ENCODE results near the gene CELA3B. TPM values are rescaled to one million over a fixed set of nuclear protein-coding genes. Genes with fewer than 3 reads are reported as not detected.

The CELA3B gene
- total and polyA plus RNA-seq, 2 donors from 2014 or later = not detected

DNA sequence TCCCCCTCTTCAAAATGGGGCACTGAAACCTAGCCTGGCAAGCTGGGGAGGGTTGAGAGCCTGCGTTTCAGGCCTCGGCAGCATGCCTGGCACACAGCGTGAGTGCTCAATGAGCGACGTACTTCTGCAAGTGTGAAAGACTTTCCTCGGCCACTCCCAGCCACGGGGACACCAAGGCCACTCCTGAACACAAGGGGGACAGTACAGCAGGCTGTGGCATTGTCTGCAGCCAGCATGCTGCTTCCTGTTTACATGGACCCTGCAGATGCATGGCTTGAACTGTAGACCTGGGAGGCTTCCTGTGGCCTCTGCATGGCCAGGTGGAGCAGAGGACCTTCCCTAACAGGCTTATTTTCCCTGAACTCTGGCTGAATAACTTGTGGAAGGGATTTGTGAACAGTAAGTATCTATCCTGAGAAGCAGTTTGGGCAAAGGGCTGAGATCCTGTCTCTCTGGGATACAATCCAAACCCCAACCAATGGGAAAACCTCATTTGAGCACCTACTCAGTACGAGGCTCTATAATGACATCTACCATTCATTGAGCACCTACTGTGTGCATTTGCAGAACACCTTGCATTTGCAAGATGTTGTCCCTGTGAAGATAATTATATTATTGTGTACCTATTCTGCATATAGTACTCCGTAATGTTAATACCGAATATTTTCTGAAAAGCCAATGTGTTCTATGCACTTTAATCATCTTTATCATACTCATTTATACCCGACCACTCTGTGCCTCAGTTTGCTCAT is 29.8 kb upstream of the CELA3B start:
- intact Hi-C loops (cut with DNase I) = no loop called here
- H3K4me3 ChIP-seq (ENCODE audit: low read length in 3 of 3) = no peak overlapping the region
- H3K9ac ChIP-seq (ENCODE audit: low read length in 3 of 3) = no peak overlapping the region
- H3K4me1 ChIP-seq (ENCODE audit: control insufficient read depth in 2 of 3, insufficient read depth in 2 of 3, low read depth in 1 of 3, low read length in 3 of 3) = peaks cover 0 to 2% (median 0%) of the 10 kb centered on the region in 3 donors
- H3K9me3 ChIP-seq (ENCODE audit: control insufficient read depth in 2 of 3, insufficient read depth in 1 of 3, low read length in 3 of 3) = no peaks in the 10 kb centered on the region
- TF ChIP-seq, protein P1, sequence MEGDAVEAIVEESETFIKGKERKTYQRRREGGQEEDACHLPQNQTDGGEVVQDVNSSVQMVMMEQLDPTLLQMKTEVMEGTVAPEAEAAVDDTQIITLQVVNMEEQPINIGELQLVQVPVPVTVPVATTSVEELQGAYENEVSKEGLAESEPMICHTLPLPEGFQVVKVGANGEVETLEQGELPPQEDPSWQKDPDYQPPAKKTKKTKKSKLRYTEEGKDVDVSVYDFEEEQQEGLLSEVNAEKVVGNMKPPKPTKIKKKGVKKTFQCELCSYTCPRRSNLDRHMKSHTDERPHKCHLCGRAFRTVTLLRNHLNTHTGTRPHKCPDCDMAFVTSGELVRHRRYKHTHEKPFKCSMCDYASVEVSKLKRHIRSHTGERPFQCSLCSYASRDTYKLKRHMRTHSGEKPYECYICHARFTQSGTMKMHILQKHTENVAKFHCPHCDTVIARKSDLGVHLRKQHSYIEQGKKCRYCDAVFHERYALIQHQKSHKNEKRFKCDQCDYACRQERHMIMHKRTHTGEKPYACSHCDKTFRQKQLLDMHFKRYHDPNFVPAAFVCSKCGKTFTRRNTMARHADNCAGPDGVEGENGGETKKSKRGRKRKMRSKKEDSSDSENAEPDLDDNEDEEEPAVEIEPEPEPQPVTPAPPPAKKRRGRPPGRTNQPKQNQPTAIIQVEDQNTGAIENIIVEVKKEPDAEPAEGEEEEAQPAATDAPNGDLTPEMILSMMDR (IDR thresholded peaks at IDR 0.05; ENCODE audit: borderline replicate concordance, extremely low read depth, insufficient read depth) = no peak
- no peaks in the 10 kb centered on the region for H3K36me3 ChIP-seq (ENCODE audit: control insufficient read depth in 2 of 3, insufficient read depth in 3 of 3, low read length in 3 of 3)
- H3K27me3 ChIP-seq (ENCODE audit: control insufficient read depth, insufficient read depth, low read length) = no peaks in the 10 kb centered on the region
- FAIRE-seq (no peak), DNase-seq (peak in 1 of 5 donors; percentile 63)
- no peak overlapping the region for H3K27ac ChIP-seq (ENCODE audit: low read depth in 2 of 2, low read length in 2 of 2)

DNA sequence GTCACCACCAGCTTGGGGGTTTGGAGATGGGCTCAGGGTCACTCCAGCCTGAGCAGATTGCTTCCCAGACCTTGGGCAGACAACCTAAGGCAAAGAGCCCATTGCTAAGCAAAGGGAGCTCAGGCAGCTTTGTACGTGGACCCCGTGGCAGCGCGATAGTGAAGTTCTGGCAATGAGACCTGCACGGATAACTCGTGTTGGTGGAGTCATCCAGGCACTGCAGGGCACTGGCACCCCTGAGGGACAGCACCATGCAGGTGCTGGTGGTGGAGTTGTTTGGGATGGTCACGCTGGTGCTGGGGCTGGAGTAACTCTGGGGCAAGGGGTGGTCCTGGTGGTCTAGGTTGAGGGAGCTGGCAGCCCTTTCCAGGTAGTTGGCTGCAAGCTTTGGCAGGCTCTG is 26.1 kb upstream of the CELA3B start:
- H3K27ac ChIP-seq (ENCODE audit: low read depth in 2 of 2, low read length in 2 of 2) = no peak overlapping the region
- no peaks in the 10 kb centered on the region for H3K9me3 ChIP-seq (ENCODE audit: control insufficient read depth in 2 of 3, insufficient read depth in 1 of 3, low read length in 3 of 3)
- DNase-seq = peak in 1 of 5 donors; percentile 61
- intact Hi-C loops (cut with DNase I) = no loop called here
- H3K27me3 ChIP-seq (ENCODE audit: control insufficient read depth, insufficient read depth, low read length) = no peaks in the 10 kb centered on the region
- no peak overlapping the region for H3K9ac ChIP-seq (ENCODE audit: low read length in 3 of 3)
- no peak overlapping the region for H3K4me3 ChIP-seq (ENCODE audit: low read length in 3 of 3)
- TF ChIP-seq, protein P1 (IDR thresholded peaks at IDR 0.05; ENCODE audit: borderline replicate concordance, extremely low read depth, insufficient read depth) = no peak
- peaks cover 0 to 2% (median 0%) of the 10 kb centered on the region in 3 donors for H3K4me1 ChIP-seq (ENCODE audit: control insufficient read depth in 2 of 3, insufficient read depth in 2 of 3, low read depth in 1 of 3, low read length in 3 of 3)
- FAIRE-seq = no peak
- no peaks in the 10 kb centered on the region for H3K36me3 ChIP-seq (ENCODE audit: control insufficient read depth in 2 of 3, insufficient read depth in 3 of 3, low read length in 3 of 3)

DNA sequence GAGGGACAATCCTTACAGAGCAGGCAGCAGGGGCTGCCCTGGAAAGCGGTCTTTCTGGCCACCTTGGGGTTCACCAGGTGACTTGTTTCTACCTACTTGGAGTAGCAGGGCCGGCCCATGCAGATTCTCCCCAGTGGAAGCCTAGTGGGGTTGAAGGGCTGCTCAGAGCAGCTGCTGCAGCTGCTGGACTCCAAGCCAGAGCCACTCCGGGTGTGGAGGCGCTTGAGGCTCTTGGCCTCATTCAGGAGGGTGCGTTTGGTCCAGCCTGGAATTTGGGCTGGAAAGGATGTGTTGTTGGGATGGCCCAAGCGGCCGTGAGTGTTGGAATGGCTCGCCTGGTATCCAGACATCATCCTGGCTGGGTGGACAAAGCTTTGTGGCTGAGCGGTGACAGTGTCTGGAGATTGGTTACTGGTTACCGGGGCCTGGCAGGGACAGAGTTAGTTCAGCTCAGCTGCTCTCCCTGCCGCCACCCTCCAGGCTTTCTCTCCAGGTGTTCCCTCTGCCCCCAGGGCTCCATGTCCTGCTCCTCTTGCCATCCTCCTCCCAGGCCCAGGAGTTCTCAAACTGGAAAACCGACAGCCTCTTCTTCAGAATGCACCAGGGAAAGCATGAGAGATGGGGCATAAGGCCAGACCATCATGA is 25.5 kb upstream of the CELA3B start:
- Histone ChIP-seq H3K27ac (ENCODE audit: low read depth in 2 of 2, low read length in 2 of 2) (no peak overlapping the region), H3K27me3 (ENCODE audit: control insufficient read depth, insufficient read depth, low read length) (no peaks in the 10 kb centered on the region), H3K4me1 (ENCODE audit: control insufficient read depth in 2 of 3, insufficient read depth in 2 of 3, low read depth in 1 of 3, low read length in 3 of 3) (peaks cover 0 to 5% (median 0%) of the 10 kb centered on the region in 3 donors), H3K9ac (ENCODE audit: low read length in 3 of 3) (no peak overlapping the region), H3K4me3 (ENCODE audit: low read length in 3 of 3) (no peak overlapping the region), H3K36me3 (ENCODE audit: control insufficient read depth in 2 of 3, insufficient read depth in 3 of 3, low read length in 3 of 3) (no peaks in the 10 kb centered on the region), H3K9me3 (ENCODE audit: control insufficient read depth in 2 of 3, insufficient read depth in 1 of 3, low read length in 3 of 3) (no peaks in the 10 kb centered on the region)
- peak in 1 of 5 donors; percentile 64 for DNase-seq
- TF ChIP-seq, protein P1 (IDR thresholded peaks at IDR 0.05; ENCODE audit: borderline replicate concordance, extremely low read depth, insufficient read depth) = no peak
- intact Hi-C loops (cut with DNase I) = no loop called here
- no peak for FAIRE-seq

Data from kidney (tissue), 14 donors.